ENCODE data around the gene PNMA8A.

PNMA8A gene

DNA sequence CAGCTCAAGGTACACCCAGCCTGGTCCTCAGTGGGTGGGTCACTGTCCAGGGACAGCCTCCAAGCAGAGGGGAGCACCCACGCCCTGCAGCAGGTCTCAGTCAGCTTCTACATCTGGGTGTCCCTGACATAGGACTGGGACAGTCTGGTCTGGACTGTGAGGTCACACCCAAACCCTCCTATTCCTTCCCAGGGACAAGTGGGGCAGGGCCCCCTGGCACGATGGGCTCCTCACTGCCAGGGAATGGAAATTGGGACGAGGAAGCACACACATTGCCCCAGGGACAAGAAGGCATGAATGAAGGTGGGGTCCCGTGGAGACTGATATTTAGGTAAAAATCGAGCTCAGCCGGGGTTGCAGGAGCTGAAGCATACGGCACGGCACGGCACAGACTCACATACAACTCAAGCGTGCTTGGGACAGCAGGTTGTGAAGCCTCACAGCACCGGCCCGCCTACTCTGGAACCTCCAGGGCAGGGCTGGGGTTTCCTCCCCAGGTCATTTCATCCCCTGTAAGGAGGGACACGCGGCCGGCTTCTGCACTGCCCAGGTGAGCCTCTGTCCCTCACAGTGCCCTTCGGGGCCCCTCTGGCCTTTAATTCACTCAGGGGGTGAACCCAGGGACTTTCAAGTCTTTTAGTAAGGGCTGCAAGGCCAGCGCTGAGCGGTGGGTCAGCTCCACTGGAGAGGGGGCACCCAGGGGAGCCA is 20.8 kb upstream of the PNMA8A start:
- no peak for DNase-seq

DNA sequence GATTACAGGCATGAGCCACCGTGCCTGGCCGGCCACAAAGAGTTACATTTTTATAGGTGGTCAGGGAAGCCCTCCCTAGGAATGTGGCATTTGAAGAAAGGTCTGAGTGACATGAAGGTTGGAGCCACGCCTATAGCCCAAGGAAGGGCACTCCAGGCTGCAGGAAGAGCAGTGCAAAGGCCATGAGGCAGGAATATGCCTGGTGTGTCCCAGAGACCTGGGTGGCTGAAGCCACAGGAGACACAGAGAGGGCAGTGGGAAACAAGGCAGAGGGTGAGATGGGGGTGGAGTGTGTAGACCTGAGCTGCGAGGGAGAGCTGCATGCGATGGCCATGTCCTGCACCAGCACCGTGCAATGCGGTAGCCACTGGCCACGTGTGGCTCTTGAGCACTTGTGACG is 19.4 kb upstream of the PNMA8A start:
- DNase-seq = no peak

DNA sequence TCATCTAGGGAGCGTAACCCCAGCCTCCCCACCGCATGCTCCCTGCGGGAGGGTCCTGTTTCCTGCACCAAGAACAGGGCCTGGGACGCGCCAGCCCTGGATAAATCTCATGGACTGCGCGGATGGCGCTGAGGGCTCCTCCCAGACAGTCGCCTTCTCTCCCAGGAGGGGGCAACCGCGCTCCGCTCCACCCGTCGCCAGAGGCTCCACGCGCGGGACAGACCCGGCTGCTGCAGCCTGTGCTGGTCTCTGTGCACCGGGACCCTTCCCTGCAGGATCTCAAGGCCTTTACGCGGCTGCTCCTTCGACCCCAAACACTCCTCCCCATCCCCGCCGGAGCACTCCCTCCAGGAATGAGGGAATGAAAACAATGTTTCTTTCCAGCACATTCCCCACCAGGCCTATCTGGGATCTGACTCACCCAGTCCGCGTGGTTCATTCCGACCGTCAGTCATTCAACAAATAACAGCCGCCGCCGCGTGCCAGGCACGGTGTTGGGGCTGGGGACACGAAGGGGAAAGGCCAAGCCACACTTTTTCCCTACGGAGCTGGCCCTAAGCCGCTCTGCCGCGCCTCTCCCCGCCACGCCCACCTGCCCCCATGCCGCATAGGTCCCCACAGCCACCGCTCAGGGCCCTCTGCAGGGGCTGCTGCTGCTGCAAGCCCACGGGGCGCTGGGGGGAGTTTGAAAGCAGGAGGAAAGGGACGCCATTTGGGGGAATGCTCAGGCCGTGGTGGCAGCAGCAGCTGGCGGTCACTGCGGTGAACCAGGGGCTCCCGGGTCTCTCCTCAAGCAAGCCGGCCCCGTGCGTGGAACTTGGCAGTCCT is 18.3 kb upstream of the PNMA8A start:
- no peak for DNase-seq

DNA sequence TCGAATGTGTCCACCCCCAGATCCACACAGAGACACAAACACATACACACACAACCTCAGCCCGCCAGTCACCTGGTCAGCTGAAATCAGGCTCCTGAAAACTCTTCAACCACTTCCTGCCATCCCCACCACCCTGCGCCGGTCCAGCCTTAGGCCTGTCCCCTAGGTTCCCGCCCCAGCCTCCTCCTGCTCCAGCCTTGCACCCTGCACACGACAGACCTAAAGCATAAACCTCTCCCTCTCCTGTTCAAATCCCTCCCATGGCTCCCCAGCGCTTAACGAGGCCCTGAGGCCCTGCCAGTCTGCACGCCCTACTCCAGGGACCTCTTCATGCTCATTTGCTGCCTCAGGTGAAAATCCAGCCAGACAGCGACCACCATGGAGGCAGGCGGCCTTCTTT is 17.2 kb upstream of the PNMA8A start:
- no peak for DNase-seq

DNA sequence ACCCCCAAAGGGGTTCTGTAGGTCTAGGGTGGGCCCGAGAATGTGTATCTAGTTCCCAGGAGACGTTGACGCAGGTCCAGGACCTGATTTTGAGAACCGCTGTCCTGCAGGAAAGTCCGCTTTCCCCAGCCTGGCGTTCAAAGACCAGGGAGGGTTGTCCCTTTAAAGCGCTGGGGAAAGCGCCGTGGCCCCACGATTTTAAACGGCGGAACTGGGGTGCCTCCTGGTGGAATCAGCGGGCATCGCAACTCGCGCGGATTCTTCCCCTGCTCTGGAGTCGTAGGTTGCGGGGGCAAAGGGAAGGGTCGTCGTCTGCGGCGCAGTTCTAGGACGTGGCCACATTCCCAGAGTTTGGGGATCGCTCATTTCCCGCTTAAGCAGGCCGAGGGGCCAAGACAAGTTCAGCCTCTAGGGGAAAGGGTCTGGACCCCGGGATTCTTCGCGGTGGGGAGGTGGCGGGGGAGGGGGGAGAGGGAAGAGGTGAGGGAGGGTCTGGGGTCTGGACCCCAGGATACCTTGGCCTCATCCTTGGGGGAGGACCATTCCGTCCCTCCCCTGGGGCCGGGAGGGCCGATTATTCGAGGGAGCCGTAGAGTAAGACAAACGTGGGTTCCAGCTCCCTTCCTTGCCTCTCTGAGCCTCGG is 16.6 kb upstream of the PNMA8A start:
- DNase-seq = peak; percentile 31 to 38

DNA sequence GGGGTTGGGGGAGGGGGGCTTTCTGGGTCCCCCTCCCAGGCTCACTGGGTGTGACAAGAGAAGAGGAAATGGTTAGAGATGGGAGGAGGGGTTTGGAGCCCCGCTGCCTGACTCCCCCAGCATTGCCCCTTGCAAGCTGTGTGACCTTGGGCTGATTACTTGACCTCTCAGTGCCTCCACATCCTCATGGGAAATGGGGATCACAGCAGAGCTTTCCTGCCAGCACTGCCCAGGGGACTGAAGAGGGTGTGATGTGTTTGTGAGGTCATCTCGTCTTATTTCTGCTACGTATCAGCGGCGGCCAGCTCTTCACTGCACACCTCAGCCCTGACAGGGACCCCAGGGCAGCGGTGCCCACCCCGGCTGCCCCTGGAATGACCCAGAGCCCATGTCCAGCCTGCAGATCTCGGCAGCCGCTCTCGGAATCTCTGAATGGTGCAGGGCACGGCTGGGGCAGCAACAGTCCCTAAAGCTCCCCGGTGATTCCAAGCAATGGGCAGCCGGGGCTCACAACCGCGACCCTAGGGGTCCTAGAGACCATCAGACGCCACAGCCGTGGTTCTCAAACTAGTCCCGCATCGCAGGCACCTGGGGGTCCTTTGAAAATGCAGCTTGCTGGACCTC is 15.9 kb upstream of the PNMA8A start:
- DNase-seq = no peak

DNA sequence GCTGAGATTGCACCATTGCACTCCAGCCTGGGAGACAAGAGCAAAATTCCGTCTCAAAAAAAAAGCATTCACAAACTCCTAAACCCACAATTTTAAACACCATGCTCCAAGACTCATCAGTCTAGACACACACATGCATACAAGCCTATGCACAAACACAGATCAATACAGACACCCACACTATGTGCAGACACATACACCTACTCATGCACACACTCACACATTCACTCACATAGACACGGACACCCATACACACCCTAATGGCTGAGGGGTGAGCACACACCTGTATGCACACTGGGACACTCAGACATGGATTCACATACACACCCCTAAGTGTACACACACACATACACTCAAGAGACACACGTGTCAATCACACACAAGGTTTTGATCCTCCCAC is 15.0 kb upstream of the PNMA8A start:
- no peak for DNase-seq

DNA sequence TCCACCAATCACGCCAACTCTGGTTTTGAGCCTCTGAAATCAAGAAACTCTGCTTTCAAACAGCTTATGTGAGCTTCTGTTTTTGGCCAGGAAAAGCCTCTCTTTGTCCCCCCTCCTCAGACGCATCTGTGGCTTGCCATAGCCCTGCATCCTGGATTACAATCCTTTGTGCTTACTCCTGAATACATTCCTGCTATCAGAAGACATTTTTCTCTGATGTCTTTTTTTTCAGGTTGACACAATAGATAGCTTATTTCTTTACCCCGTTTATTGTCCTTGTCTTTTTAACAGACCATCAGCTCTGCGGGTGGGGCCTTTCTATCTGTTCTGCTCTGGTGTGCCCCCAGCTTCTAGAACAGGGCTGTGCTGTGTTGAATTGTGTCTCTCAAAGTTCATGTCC is 13.3 kb upstream of the PNMA8A start:
- DNase-seq = no peak

DNA sequence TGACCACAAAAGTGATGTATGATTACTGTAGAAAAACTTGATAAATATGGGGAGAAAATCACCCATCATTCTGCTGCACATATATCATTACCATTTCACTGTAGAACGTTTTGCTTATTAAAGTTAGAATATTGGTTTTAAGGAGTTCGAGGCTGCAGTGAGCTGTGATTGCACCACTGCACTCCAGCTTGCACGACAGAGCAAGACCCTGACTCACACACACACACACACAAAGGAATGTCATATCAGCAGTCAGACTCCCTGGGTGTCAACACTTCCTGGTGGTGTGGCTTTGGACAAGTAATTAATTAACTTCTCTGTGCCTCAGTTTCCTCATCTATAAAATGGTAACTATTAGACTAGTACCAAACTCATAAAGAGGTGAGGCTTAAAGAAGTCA is 11.3 kb upstream of the PNMA8A start:
- DNase-seq = no peak

DNA sequence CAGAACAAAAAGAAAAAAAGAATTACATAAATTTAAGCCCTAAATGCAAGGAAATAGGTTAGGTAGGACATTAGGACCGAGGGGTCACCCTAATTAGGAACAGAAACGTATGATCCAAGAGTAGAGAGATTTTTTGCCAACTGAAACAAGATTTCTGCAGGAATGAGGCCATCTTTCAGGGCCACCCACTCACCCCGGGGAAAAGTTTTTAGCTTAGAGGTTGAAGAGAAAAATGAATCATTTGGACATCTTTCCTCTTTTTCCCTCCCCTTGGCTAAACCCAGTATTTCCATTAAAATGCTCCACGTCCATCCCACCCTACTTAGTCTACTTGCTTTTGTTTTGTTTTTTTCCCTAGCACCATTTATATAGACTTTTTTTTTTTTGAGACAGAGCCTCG is 10.6 kb upstream of the PNMA8A start:
- no peak for DNase-seq

DNA sequence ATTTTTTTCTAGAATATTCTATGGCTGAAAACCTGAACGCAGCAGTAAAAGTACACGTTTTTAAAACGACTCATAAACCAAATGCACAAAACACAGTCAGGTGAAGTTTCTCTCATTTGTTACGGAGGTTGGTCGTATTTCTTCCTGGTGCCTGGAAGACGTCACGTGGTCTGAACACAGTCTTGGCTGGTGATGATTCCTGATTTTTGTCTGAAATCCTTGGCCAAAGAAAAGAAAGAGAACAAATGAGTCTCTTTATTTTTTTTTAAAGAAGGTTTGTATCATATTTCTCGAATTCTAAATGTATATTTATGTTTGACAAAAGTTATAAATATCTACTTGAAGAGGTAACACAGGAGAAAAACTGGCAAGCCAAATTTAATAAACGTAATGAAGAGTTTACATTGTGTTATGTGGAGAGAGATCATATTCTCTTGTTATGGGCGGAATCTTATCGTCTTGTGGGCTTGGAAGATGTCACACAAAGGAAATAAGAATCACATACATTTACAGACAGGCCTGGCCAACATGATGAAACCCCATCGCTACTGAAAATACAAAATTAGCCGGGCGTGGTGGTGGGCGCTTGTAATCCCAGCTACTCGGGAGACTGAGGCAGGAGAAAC is 10.0 kb upstream of the PNMA8A start:
- no peak for DNase-seq

DNA sequence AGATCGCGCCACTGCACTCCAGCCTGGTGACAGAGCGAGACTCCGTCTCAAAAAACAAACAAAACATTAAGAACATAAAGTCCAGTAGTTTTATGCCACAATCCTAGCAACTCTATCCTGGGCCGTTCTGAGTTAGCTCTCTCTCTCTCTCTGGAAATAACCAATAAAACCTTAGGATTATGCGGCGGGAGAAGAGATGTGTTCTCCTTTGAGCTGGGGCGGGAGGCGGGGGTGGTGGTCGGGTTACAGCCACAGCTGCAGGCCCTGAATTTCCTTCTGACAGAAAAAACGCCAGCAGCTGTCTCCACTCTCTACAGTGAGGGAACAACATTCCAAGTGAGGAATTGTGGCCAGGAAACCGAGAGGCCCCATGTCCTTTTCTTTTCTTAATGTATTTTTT is 9.1 kb upstream of the PNMA8A start:
- DNase-seq = peak in 1 of 2 experiments; percentile 5

DNA sequence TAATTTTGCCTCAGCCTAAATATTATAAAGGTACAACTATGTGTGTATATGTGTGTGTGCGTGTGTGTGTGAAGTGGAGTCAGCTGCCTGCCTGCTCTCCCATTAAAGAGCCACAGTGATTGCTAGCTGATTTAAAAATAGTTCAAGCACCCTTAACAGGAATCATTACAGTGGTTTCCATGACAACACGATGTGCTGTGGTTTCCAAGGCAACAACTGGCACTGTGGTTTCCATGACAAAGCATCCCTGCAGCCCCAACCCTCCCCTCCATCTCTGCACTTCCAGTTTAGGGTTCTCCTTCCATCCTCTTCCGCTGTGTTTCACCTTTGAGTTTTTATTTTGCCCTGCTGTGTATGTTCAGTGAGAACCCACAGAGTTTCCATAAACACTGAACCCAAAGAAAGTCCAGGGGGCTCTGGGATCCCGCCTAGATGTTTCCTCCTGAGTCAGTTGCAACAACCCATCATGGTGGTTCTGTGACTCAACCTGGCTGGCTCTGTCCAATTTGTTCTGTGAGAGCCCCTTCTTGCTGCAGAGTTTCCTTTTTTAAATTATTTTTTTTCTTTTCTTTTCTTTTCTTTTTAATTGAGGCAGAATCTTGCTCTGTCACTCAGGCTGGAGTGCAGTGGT is 7.1 kb upstream of the PNMA8A start:
- peak in 1 of 2 experiments; percentile 12 for DNase-seq

DNA sequence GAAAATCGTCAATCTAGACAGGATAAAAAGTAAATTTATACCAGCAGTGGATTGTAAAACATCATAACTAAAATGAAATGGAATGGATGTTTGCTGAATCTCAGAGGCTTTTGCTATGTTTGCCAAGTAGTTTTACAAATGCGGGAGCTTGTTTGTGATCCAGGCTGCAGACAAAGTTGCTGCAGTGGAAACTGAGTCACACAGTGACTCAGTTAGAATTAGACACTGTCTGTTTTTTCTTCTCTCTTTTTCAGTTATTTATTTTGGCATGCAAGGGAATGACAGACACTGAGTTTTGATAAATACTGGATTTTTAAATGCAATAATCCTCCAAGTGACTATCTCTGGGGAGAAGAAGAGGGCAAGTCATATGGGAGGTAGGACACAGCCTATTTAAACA is 4.6 kb upstream of the PNMA8A start:
- no peak for DNase-seq

DNA sequence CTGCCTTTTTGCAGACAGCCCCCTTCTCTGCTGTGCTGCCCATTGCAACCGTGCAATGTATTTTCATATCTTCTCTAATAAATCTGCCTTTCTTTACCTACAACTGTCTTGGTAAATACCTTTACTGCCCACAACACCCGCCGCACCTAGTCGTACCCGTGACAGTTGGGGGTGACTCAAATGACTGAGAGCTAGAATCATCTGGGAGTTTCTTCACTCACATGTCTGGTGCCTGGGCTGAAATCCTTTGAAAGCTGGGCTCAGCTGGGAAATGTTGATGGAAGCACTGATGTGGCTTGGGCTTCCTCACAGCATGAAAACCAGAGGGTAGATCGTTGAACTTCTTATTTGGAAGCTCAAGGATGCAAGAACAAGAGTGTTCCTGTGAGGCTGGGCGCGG is 2.8 kb upstream of the PNMA8A start:
- DNase-seq = no peak

DNA sequence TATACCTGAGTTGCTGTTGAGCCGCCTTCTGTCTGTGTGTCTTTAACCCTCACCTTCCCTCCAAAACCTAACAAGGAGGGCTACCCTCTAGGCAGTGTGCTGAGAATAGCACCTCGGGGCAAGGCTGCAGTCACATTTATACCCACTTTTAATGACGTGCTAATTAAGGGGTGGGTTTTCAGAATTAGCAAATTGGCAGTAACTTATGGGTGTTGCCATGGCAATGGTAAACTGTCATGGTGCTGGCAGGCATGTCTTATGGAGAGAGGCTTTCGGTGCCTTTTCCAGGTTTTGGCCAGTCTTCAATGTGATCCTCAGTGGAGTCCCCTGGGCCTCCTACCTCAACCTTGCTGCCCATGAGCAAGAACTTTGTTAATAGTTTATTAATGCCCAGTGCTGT is 1.2 kb upstream of the PNMA8A start:
- no peak for DNase-seq

DNA sequence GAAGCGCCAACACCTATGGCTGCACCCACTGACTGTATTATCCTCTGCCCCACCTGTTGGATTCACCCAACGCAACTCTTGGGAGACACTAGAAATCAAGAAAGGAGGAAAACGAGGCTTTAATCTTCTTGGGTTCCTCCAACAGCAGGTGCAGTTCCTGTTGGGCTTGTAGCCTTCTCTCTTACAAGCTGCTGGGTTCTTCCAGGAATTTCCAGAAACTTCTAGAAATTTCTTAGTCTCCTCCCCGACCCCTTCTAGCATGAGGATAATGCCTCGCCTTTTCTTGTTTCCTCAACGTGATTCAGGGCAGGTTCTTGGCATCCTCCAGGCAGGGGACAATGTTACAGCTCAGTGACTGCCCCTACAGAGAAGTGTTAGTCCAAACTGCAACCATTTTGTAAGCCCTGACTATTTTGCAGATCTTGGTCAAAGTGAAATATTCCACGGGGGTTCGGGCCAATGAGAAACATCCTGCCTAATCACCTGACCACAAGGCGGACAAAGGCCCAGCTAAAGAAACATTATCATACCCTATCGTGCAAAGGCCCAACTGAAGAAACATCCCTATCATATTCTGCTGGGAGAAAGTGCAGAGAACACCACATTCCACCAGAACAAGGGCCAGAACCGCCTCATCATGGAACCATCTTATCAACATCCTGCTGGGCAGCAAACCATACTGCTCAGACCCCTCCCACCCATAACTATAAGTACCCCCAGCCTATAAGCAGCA is 614 bp upstream of the PNMA8A start:
- DNase-seq = no peak

DNA sequence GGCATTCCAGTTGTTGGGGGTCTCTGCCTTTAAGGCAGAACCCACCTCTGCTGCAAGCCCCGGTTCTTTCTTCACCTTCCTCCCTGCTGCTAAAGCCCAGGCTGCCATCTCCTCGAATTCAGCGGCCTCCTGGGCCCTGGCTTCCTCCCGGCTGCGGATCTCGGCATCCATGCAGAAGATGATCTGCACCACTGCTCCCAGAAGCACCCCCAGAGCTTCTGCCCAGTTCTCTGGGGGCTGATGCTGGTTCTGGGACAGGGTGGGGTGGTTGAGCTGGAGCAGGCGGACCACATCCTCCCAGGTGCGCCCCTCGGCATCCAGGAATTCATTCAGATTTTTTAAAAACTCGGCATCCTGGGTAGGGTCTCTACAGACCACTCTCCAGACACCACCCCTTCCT is 987 bp downstream of the PNMA8A start:
- no peak for DNase-seq

DNA sequence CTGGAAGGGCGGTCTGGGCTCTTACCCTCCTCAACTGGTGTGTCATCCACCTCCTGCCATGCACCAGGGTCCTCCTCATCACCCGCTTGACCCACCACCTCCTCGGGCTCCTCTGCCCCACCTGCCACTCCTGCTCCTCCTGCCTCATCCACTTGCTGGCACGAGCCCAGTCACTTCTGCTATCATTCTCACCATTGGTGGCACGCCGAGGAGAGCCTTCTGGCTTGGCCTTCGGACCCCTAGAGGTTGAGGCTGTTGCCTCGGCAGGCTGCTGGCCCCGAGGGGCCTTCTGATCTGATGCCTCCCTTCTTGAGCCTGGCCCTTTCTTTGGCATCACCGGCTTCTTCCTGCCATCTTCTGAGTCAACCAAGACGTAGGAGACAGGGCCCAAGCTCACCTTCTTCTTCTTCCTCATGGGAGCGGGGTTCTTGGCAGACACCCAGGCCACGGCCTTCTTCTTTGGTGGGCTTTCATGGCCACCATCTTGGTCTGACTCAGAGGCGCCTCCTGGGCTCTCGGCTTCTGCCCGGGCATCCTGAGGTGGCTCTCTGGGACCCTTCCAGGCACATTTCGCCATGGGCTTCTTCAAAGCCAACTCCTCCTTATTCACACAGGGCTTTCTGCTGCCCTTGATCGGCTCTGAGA is 1.7 kb downstream of the PNMA8A start:
- no peak for DNase-seq

DNA sequence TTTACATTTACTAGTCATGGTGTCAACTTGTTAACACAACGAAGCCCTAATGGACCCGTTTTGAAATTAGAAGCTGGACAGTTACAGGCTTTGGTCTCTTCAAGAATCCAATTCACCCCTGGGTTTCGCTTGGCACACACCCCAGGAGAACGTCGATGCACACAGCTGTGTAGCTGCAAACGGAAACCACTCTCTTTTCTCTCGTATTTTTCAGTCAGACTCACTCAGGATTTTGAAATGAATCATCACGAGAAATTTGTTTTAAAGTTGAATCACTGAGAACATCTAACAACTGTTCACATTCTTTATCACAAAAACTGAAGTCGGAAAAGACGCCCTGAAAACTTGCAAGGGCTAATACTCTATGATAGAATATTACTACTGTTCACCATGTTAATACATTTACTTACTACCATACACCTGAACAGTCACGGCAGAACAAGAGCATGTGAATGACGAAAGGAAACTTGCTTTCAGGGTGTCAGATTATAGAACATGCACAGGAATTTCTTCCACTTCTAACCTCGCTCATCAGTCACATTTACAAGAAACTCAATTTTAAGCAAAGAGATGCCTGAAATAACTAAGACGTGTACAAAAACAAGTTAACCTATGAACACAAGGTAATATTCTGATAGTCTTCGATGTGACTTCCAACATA is 4.7 kb downstream of the PNMA8A start:
- no peak for DNase-seq

DNA sequence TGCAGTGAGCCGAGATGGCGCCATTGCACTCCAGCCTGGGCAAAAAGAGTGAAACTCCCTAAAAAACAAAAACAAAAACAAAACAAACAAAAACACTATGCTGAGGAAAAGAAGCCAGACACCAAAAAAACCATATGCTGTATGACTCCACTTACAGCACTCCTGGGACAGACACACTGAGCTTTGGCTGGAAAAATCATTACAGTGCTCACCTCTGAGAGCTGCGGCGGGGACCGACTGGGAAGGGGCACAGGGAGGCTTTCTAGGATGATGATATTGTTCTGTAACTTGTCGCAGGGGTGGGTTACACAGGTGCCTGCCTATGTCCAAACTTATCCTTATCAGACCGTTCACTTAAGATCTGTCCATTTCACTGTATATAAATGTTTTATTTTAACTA is 7.8 kb downstream of the PNMA8A start:
- DNase-seq = no peak
